Limb (tissue), 2 donors: ENCODE measurements around the gene PACRGL.

Source experiments
- DNase-seq, 2 donors: peaks; one replicate each; pipeline ENCODE4 v3.0.0-alpha.2; 2016; ENCODE audit errors: extremely low spot score in 2 of 2

Gene PACRGL

DNA sequence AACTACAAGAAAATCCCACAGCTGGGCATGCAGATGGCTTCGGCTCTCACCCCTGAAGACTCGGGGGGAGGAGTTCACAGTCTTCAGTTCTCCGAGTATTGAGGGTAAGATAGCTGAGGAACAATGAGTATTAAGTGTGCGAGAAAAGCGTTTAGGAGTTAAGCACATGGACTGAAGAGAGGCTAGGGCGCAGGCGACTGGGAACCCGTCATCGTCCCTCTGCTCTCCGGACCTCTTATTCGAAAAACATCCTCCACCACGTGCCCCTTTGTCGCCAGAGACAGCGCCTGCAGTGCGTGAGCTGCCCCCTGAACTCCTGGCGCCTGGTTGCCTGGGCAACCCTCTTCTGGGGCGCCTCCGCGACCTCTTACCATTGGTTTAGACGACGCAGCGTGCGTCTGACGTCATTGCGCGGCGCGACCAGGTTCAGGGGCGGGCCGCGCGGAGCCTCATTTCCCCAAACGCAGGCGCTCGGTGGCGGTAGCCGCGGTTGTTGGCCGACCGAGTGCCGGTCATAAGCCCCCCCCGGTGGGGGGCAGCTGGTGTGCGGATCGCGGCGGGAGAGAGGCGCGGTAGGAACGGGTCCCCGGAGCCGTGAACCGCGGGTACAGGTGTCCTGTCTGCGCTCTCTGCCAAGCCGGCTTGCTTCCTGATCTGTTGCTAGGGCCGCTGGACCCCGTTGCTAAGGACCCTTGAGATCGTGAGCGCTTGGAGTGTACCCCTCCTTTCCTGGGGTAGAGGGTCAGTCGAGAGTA is at the start of gene PACRGL:
Gene PACRGL (plus strand): TSS at position 452 of the 755 bp plus-strand sequence. CDS start 4,024 bp downstream, outside the sequence.
- peak; percentile 95 to 96 for DNase-seq

DNA sequence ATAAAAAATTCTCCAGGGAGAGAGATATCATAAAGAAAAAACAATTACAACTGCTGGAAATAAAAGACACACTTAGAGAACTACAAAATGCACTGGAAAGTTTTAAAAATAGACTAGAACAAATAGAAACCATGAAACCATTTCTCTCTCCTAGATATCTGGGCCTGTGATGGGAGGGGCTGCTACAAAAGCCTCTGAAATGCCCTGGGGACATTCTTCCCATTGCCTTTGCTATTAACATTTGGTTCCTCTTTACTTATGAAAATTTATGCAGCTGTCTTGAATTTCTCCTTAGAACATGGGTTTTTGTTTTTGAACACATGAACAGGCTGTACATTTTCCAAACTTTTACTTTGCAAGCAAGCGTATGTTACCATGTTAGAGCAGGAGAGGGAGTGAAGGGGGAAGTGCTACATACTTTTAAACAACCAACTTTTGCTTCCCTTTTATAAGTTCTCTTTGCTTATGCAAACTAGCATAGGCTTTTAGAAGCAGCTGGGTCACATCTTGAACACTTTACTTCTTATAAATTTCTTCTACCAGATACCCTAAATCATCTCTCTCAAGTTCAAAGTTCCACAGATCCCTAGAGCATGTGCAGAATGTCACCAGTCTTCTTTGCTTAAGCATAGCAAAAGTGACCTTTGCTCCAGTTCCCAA is 47.9 kb upstream of the PACRGL start:
- DNase-seq = no peak

- DNase-seq = no peak
These were observed 41.8 kb upstream of the PACRGL start for GRCh38 chr4:20658456-20658855.

DNA sequence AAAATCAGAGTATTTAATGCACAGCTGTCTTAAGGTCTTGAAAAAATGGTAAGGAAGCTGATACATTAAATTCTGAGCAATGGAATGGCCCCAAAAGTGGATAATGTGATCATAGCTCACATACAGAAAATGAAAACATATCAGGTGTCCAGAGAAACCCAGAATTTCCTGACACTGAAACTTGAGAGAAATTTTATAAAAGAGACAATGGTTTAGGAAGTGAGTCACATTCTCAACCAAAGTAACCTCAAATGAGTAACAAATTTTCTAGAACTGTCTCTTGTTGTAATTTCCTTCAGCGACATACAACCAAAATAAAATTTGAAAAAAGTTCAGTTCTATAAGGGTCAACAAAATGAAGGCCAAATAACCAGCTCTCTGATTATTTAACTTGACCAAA is 37.4 kb upstream of the PACRGL start:
- DNase-seq = no peak

DNA sequence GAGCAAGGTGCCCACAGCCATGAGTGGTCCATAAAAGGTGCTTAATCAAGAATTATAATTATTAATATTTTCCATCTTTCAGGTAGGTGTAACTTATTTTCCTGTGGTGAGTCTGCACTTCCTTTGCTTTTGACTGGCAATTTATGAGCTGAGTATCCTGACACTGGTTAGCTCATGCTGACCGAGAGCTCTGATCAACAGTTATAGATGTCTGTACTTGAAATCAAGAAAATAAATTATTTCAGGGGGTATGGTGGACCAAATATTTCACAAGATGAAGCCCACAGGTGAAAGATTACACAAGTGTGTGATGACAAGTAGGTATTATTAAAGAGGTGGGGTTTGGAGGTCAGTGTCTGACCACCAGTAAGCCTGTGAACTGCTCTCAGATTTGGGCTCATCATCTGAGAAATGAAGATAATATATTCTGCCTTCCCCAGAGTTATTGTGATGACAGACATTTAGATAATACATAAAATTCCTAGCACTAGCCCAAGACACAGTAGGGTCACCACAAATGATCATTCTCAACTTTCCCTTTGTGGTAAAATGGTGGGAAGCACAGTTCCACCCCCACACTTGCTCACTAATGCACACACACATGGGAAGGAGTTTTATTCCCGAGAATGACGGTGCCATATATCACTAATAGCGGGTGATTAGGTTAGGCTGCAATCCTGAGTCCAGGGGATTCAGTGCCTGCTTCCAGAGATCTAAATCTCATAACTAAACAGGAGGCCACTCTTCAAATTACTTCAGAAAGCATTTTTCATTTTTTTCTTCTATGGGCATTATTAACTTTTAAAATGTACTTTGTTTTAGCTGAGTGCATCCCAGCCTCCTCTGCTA is 34.0 kb upstream of the PACRGL start:
- no peak for DNase-seq

DNA sequence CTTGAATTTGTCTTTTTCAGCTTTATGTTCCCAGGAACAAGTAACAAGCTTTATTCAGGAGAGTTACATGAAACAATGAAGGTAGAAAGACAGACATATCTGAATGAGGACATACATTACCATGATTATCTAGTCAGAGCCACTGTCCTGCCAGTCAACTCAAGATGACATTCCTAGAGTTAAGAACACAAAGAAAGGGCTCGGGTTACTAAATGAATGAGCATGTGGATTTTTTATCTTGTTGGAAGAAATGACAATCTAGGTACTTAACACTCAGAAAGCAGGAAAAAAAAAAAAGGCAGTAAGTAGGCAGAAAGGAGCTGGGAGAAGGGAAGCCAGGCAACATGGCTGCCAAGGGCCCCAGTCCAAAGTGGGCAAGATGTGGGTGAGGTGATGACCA is 28.0 kb upstream of the PACRGL start:
- no peak for DNase-seq

- DNase-seq = no peak
These were observed 24.5 kb upstream of the PACRGL start for GRCh38 chr4:20675786-20676185.

DNA sequence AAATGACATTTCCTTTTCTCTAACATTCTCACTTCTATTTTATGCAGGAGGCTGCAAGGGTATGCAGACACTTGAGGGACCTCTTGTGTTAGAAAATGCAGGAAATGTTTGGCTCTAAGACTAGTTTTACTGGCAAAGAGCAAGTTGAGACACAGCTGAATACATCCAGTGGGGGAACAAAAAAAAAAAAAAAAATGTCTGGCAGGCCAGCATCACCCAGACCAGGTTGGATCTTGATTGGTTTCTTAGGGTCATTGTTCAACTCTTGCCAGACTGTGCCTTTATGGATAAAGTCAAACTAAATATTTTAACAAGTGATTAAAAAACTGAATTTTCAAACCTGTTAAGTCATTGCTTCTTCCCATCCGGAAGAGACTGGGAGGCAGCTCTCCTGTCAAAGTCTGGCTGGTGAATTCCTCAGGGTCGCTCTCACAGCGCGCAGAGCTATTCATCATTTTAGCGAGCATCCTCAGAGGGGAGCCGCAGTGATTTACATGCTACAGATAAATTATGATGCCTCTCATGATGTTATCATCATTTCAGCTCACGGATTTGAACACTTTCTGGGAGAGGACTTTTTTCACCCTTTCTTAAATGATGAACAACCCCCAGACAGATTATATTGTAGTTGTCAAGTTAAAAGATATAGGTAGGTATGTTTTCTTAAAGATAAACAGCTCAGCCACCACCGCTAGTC is 23.6 kb upstream of the PACRGL start:
- DNase-seq = peak in 1 of 2 donors; percentile 40

GRCh38 chr4:20678400-20678799 is 21.9 kb upstream of the PACRGL start:
- DNase-seq = no peak

DNA sequence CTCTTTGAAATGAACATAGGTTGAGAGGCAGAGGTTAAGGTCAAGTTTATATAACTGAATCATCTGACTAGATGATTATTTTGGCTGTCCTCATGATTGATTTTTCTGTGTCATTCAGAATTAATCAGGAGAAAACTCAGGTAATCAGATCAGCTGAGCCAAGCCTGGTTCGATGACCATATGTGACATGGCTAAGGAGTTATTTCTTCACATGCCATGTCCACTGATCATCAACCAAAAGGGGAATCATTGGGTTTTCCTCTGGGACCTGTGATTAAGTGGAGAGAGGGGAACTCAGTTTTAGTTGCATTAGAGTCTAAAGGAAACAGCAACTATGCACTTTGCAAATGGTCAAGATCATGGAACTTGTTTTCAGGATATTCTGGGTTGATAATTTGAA is 20.3 kb upstream of the PACRGL start:
- no peak for DNase-seq

DNA sequence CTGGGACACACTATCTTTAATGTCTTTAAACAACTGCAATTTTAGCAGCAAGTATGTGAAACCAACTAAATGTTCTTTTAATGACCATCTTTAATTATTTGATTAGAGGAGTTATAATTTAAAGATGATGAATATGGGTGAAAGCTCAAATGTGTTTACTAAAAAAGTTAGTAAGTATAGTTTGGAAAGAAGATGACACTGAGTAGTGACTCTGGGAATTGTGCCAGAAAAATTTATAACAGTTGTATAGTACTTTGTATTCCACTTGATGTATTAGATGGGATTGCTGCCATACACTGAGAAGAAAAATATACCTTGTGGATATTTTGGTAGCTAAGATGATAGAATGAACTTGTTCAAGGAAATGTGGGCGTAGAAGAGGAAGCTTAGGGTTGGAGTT is 19.5 kb upstream of the PACRGL start:
- no peak for DNase-seq

DNA sequence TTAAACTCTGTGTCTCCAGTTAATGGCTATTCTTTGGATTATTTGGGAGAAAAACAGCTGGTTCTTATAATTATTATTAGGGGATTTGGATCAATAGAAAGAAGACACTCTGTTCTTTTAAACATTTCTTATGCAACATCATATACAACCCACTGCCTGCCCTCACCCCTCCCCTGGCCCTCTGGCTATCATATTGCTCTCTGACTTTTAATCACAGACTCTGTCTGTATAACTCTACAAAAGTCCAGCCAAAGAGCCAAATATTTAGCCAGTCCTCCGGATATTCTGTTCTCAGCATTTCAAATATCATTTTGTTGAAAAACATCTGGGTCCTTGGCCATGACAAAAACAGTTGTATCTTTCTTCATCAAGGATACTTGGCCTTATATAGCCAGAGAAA is 19.0 kb upstream of the PACRGL start:
- no peak for DNase-seq

- no peak for DNase-seq
These were observed 17.4 kb upstream of the PACRGL start for GRCh38 chr4:20682853-20683252.

GRCh38 chr4:20683766-20684165 is 16.5 kb upstream of the PACRGL start:
- no peak for DNase-seq

DNA sequence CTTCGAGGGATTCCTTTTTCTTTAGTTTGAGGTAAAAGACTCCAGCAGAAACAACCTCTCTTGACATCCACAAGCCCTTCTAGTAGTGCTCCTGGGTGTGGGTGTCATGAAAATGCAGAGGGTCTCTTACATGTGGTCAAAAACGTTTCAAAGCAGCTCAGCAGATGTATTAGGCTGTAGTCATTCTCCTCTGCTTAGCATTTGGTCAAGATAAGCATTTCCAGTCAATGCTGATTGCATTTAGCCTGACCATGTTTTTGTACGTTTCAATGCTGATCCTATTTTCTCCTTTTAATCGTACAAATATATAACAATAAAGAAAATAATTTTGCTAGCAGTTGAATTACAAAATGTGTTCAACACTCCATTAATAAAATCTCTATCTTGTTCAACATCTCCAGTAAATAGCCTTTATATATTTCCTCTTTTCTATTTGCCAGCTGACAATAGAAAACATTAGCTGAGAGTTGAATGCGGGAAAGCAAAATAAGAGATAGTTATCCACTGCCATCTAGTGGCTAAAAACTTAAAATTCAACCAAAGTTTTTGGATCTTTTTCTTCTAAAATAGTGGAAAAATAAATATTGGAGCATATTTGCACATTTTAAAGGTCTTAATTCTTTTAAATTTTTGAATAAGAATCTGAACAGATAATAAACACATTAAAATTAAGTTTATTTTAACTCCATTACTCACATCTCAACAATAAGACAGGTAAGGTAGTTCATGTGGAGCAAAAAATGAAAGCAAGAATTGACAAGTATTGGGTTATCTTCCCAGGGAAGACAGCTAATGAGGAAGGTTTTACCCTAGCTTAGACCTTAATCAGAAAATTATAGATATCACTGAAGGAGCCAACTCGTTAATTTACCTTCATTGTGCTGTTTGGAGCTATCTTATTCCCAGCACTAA is 15.2 kb upstream of the PACRGL start:
- peak in 1 of 2 donors; percentile 66 for DNase-seq

GRCh38 chr4:20687864-20688263 is 12.4 kb upstream of the PACRGL start:
- no peak for DNase-seq

DNA sequence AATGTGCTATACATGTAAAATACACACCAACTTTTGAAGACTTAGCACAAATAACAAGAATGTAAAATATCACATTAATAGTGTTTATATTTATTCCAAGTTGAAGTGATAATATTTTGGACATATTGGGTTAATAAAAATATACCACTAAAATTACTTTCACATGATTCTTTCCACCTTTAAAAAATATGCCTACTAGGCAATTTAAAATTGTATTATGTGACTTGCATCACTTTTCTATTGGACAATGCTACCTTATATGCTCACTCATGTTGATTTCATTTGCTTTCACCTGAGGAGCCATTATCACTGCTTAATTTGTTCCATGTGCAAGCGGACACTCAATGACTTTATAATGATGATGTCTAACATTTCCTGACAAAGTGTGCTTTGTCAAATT is 3.4 kb upstream of the PACRGL start:
- DNase-seq = no peak

GRCh38 chr4:20698382-20698781 is 1.9 kb upstream of the PACRGL start:
- no peak for DNase-seq

DNA sequence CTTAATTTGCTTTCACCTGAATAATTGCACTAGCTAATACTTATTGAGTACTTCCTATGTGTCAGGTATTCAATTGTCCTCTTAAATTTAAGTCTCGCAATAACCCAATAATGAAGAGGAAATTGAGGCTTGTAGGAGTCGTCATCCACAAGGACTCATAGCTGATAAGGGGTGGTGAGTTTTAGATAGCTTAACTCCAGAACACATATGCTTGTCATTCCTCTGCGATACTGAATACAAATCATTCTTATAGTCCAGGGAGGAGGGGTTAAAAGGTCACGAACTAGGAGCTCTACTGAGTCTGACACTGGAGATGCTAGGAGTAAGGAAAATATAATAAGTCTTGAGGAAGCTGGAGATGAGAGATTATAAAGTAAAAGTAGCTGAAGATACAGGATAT is 1.4 kb upstream of the PACRGL start:
- DNase-seq = no peak

- DNase-seq = no peak
These were observed 11.1 kb downstream of the PACRGL start for GRCh38 chr4:20711335-20711734.

- DNase-seq = no peak
These were observed 22.8 kb downstream of the PACRGL start for GRCh38 chr4:20723019-20723418.
